GM12878 (cell line): ENCODE data around the gene PRKCE. TPM values are rescaled to one million over a fixed set of nuclear protein-coding genes. Genes with fewer than 3 reads are reported as not detected.

ENCODE experiments used
- ATF2 ChIP-seq: IDR thresholded peaks from 2 replicates; pipeline ENCODE4 v1.6.1; 2012; ENCODE audit warnings: low read length, inconsistent platforms
- CBX5 ChIP-seq: sonication (generic); IDR thresholded peaks from 2 replicates; pipeline ENCODE4 v1.6.1; 2016; ENCODE audit warnings: low read depth, moderate library complexity, mild to moderate bottlenecking, inconsistent platforms
- CHD4 ChIP-seq: fragments of 200-600 bp; sonication (generic); IDR thresholded peaks from 2 replicates; pipeline ENCODE4 v1.6.1; 2016; ENCODE audit warnings: mild to moderate bottlenecking
- CREM ChIP-seq: IDR thresholded peaks from 2 replicates; pipeline ENCODE4 v1.6.1; 2014; ENCODE audit warnings: antibody characterized with exemption, low read depth
- CUX1 ChIP-seq: IDR thresholded peaks from 2 replicates; pipeline ENCODE4 v1.6.1; 2012; ENCODE audit warnings: improper control_type of control experiment, low read depth, low read length; ENCODE audit not compliant: insufficient replicate concordance
- ESRRA ChIP-seq: IDR thresholded peaks from 2 replicates; pipeline ENCODE4 v1.6.1; 2012; ENCODE audit warnings: mild to moderate bottlenecking, low read length, improper control_type of control experiment
- GATAD2B ChIP-seq: fragments of 450-650 bp; conservative IDR thresholded peaks from 2 replicates; pipeline ENCODE4 v1.6.1; 2017; ENCODE audit warnings: low read depth, mild to moderate bottlenecking, moderate library complexity
- IRF4 ChIP-seq: IDR thresholded peaks from 2 replicates; pipeline ENCODE4 v1.6.1; 2011; ENCODE audit warnings: low read depth, low read length
- JUNB ChIP-seq: IDR thresholded peaks from 2 replicates; pipeline ENCODE4 v1.6.1; 2016; ENCODE audit warnings: antibody characterized with exemption, mild to moderate bottlenecking
- MTA3 ChIP-seq: IDR thresholded peaks from 2 replicates; pipeline ENCODE4 v1.6.1; 2012; ENCODE audit warnings: low read length, inconsistent platforms, borderline replicate concordance
- NKRF ChIP-seq: fragments of 450-650 bp; conservative IDR thresholded peaks from 2 replicates; pipeline ENCODE4 v1.6.1; 2017; ENCODE audit warnings: mild to moderate bottlenecking, moderate library complexity
- NRF1 ChIP-seq: conservative IDR thresholded peaks from 2 replicates; pipeline ENCODE4 v1.6.1; 2011; ENCODE audit warnings: mild to moderate bottlenecking, low read depth, low read length, improper control_type of control experiment
- PKNOX1 ChIP-seq: fragments of 450-650 bp; IDR thresholded peaks from 2 replicates; pipeline ENCODE4 v1.6.1; 2016; ENCODE audit warnings: mild to moderate bottlenecking
- SIX5 ChIP-seq: IDR thresholded peaks from 2 replicates; pipeline ENCODE4 v1.6.1; 2011; ENCODE audit warnings: mild to moderate bottlenecking, low read depth, low read length, moderate library complexity; ENCODE audit not compliant: severe bottlenecking
- STAT3 ChIP-seq: IDR thresholded peaks from 2 replicates; pipeline ENCODE4 v1.6.1; 2011; ENCODE audit warnings: low read depth, low read length, improper control_type of control experiment
- ZBTB4 ChIP-seq: fragments of 450-650 bp; formaldehyde crosslinking; IDR thresholded peaks from 2 replicates; pipeline ENCODE4 v1.4.0; 2022; ENCODE audit warnings: mild to moderate bottlenecking, moderate library complexity
- ZNF207 ChIP-seq: fragments of 450-650 bp; IDR thresholded peaks from 2 replicates; pipeline ENCODE4 v1.6.1; 2014; ENCODE audit warnings: antibody characterized with exemption, mild to moderate bottlenecking, borderline replicate concordance
- polyA plus RNA-seq, 11 experiments: library from polyadenylated mRNA; depleted of rRNA in 4 of 11; unstranded in 6 of 11; stranded (reverse) in 5 of 11; fragments of >200 nt; fragmentation: Nextera tagmentation in 4 of 11; fragmentation: Illumina TruSeq in 1 of 11; extraction: Ambion mirVana in 4 of 11; extraction: Trizol in 1 of 11; gene quantifications; 1 replicate in 1 of 11; 2 replicates in 10 of 11; pipeline versions ENCODE4 v1.2.1 to v1.2.3, GENCODE V29; 2011 to 2016; ENCODE audit warnings: inconsistent platforms in 2 of 11, missing spikeins in 2 of 11, low read depth in 1 of 11
- total RNA-seq, 4 experiments: library from RNA; depleted of rRNA in 3 of 4; stranded (reverse); fragments of >200 nt in 3 of 4; fragmentation: Illumina TruSeq in 1 of 4; extraction: Trizol in 1 of 4; gene quantifications; 2 replicates each; pipeline versions ENCODE4 v1.2.1 to v1.2.3, GENCODE V29; 2013 to 2021

PRKCE gene
- total and polyA plus RNA-seq, 10 of the 15 experiments (the other 5 are each of a cell fraction or from before 2014, with no cell fraction given): 2.6 to 28.2 (median 11.3) TPM

GRCh38 chr2:45849491-45850283, 198.2 kb downstream of the PRKCE start (continued):
- TF ChIP-seq ZBTB4 (CRISPR knock-in tag): no peak
- no peak for TF ChIP-seq PKNOX1
- no peak for TF ChIP-seq CHD4
- TF ChIP-seq NKRF: no peak
- TF ChIP-seq SIX5: no peak
- no peak for TF ChIP-seq NRF1
- no peak for TF ChIP-seq ZNF207
- peak; percentile 77; the same call in 1 of the 2 replicates for TF ChIP-seq IRF4
- no peak; the same call in 1 of the 2 replicates for TF ChIP-seq CREM
- peak; percentile 69; the same call in 1 of the 2 replicates for TF ChIP-seq MTA3
- no peak for TF ChIP-seq GATAD2B
- no peak for TF ChIP-seq CBX5
- peak; percentile 52 for TF ChIP-seq JUNB
- TF ChIP-seq STAT3: no peak
- TF ChIP-seq ATF2: no peak
- no peak for TF ChIP-seq CUX1
- no peak for TF ChIP-seq ESRRA
